DOHH2 (cell line): ENCODE measurements around the gene CD34.

Experiments used
- H3F3A ChIP-seq: fragments of 200-600 bp; sonication (generic), shearing (Covaris generic); 2 replicates; pipeline ENCODE4 v1.6.0; 2016; ENCODE audit warnings: antibody characterized with exemption, mild to moderate bottlenecking; ENCODE audit not compliant: control insufficient read depth, insufficient read depth
- H3K27ac ChIP-seq: fragments of 200-600 bp; sonication (generic); 2 replicates; pipeline ENCODE4 v1.5.1; 2014; ENCODE audit warnings: low read depth, mild to moderate bottlenecking, low read length, moderate library complexity
- H3K27me3 ChIP-seq: fragments of 200-600 bp; sonication (generic); 2 replicates; pipeline ENCODE4 v1.6.1; 2014; ENCODE audit warnings: mild to moderate bottlenecking, low read length, mixed read lengths; ENCODE audit not compliant: control insufficient read depth
- H3K36me3 ChIP-seq: fragments of 200-600 bp; sonication (generic); 2 replicates; pipeline ENCODE4 v1.6.1; 2014; ENCODE audit warnings: mild to moderate bottlenecking, low read length, moderate library complexity, mixed read lengths; ENCODE audit not compliant: control insufficient read depth
- H3K4me1 ChIP-seq: fragments of 200-600 bp; sonication (generic); 2 replicates; pipeline ENCODE4 v1.6.1; 2014; ENCODE audit warnings: mild to moderate bottlenecking, low read length, mixed read lengths; ENCODE audit not compliant: control insufficient read depth
- H3K4me2 ChIP-seq: fragments of 200-600 bp; sonication (generic); 2 replicates; pipeline ENCODE4 v1.6.0; 2014; ENCODE audit warnings: mild to moderate bottlenecking, low read length, moderate library complexity
- H3K4me3 ChIP-seq: fragments of 200-600 bp; sonication (generic); 2 replicates; pipeline ENCODE4 v1.5.1; 2014; ENCODE audit warnings: mild to moderate bottlenecking, low read length, mixed read lengths
- H3K79me2 ChIP-seq: fragments of 200-600 bp; sonication (generic); 2 replicates; pipeline ENCODE4 v1.6.1; 2014; ENCODE audit warnings: mild to moderate bottlenecking, low read length, mixed read lengths; ENCODE audit not compliant: control insufficient read depth
- H3K9me2 ChIP-seq: fragments of 200-600 bp; sonication (generic); replicated peaks from 2 replicates; pipeline ENCODE4 v1.6.1; 2014; ENCODE audit warnings: mild to moderate bottlenecking, low read length, mixed read lengths; ENCODE audit not compliant: control insufficient read depth
- H3K9me3 ChIP-seq: fragments of 200-600 bp; sonication (generic); 2 replicates; pipeline ENCODE4 v1.6.1; 2014; ENCODE audit warnings: antibody characterized with exemption, low read length, mixed read lengths; ENCODE audit not compliant: control insufficient read depth, insufficient read depth
- H4K20me1 ChIP-seq: fragments of 200-600 bp; sonication (generic); 2 replicates; pipeline ENCODE4 v1.6.0; 2014; ENCODE audit warnings: low read depth, mild to moderate bottlenecking, antibody characterized with exemption, low read length, moderate library complexity; ENCODE audit not compliant: control insufficient read depth, insufficient read depth
- CTCF ChIP-seq: fragments of 200-600 bp; sonication (generic); IDR thresholded peaks from one replicate; pipeline ENCODE4 v1.5.1; 2014; ENCODE audit warnings: antibody characterized with exemption, mild to moderate bottlenecking, low read depth, low read length; ENCODE audit not compliant: poor library complexity, severe bottlenecking
- EZH2phosphoT487 ChIP-seq: fragments of 200-600 bp; sonication (generic); IDR thresholded peaks from 2 replicates; pipeline ENCODE4 v1.6.1; 2017; ENCODE audit warnings: borderline replicate concordance, mild to moderate bottlenecking, antibody characterized with exemption, low read length, moderate library complexity, mixed read lengths

The CD34 gene

GRCh38 chr1:207885129-207886032 is 25.5 kb downstream of the CD34 start:
- Histone ChIP-seq H3K4me2 (no peak overlapping the region), H4K20me1 (no peaks in the 10 kb centered on the region)

GRCh38 chr1:207884266-207885029 is 26.5 kb downstream of the CD34 start:
- Histone ChIP-seq H4K20me1 (no peaks in the 10 kb centered on the region), H3K4me1 (peaks cover 7% of the 10 kb centered on the region; the same call in 1 of the 2 replicates), H3K4me2 (no peak overlapping the region), H3K4me3 (no peak overlapping the region), H3K27me3 (peaks cover 9% of the 10 kb centered on the region; the same call in 1 of the 2 replicates), H3K36me3 (no peaks in the 10 kb centered on the region), H3F3A (no peaks in the 10 kb centered on the region), H3K9me2 (no peaks in the 10 kb centered on the region), H3K79me2 (no peaks in the 10 kb centered on the region), H3K9me3 (no peaks in the 10 kb centered on the region), H3K27ac (no peak overlapping the region)
- TF ChIP-seq EZH2phosphoT487, result no peak
- no peak for TF ChIP-seq CTCF

More at GRCh38 chr1:207885129-207886032, 25.5 kb downstream of the CD34 start:
- no peak overlapping the region for H3K27ac ChIP-seq
- no peaks in the 10 kb centered on the region for H3K9me3 ChIP-seq
- H3K79me2 ChIP-seq, result no peaks in the 10 kb centered on the region
- no peaks in the 10 kb centered on the region for H3K9me2 ChIP-seq
- H3F3A ChIP-seq, result no peaks in the 10 kb centered on the region
- no peak overlapping the region for H3K4me3 ChIP-seq
- H3K27me3 ChIP-seq, result peaks cover 9% of the 10 kb centered on the region; the same call in 1 of the 2 replicates
- peaks cover 11% of the 10 kb centered on the region for H3K4me1 ChIP-seq
- TF ChIP-seq CTCF, result peak; percentile 93
- no peak for TF ChIP-seq EZH2phosphoT487
- H3K36me3 ChIP-seq, result no peaks in the 10 kb centered on the region

GRCh38 chr1:207883660-207884250 is 27.2 kb downstream of the CD34 start:
- H3K27ac ChIP-seq, result no peak overlapping the region
- no peaks in the 10 kb centered on the region for H3K36me3 ChIP-seq
- H4K20me1 ChIP-seq, result no peaks in the 10 kb centered on the region
- TF ChIP-seq EZH2phosphoT487, result no peak
- no peak for TF ChIP-seq CTCF
- no peak overlapping the region for H3K4me2 ChIP-seq
- H3K9me2 ChIP-seq, result no peaks in the 10 kb centered on the region
- no peaks in the 10 kb centered on the region for H3K9me3 ChIP-seq
- H3K79me2 ChIP-seq, result no peaks in the 10 kb centered on the region
- H3K27me3 ChIP-seq, result peaks cover 13% of the 10 kb centered on the region
- peaks cover 7% of the 10 kb centered on the region; the same call in 1 of the 2 replicates for H3K4me1 ChIP-seq
- no peaks in the 10 kb centered on the region for H3F3A ChIP-seq
- H3K4me3 ChIP-seq, result no peak overlapping the region
